GM23338 (cell line): ENCODE results near the gene ANKRD18B. TPM values are rescaled to one million over a fixed set of nuclear protein-coding genes. Genes with fewer than 3 reads are reported as not detected.

Experiments used
- ATAC-seq: fragments of 200-7000 bp; cut with Tn5 transposase; 3 replicates; pipeline ENCODE4 v1.9.1; 2020
- DNase-seq: peaks from one replicate; pipeline ENCODE4 v3.0.0-alpha.2; 2015; ENCODE audit warnings: low spot score
- H2AFZ ChIP-seq: fragments of 200-600 bp; sonication (generic); 2 replicates; pipeline ENCODE4 v1.8.0; 2016; ENCODE audit warnings: antibody characterized with exemption, mild to moderate bottlenecking, moderate library complexity
- H3F3A ChIP-seq: fragments of 200-600 bp; sonication (generic); replicated peaks from 2 replicates; pipeline ENCODE4 v1.8.0; 2017; ENCODE audit warnings: antibody characterized with exemption, mixed run types, low read depth
- H3K27ac ChIP-seq: fragments of 200-600 bp; sonication (generic); 2 replicates; pipeline ENCODE4 v1.6.1; 2016; ENCODE audit warnings: low read depth
- H3K27me3 ChIP-seq: fragments of 200-600 bp; sonication (generic); 2 replicates; pipeline ENCODE4 v1.8.0; 2016; ENCODE audit warnings: mild to moderate bottlenecking, mixed run types, moderate library complexity; ENCODE audit not compliant: insufficient read depth
- H3K36me3 ChIP-seq: fragments of 200-600 bp; sonication (generic); 2 replicates; pipeline ENCODE4 v1.8.0; 2016; ENCODE audit warnings: mild to moderate bottlenecking; ENCODE audit not compliant: insufficient read depth
- H3K4me1 ChIP-seq: fragments of 200-600 bp; sonication (generic); 2 replicates; pipeline ENCODE4 v1.8.0; 2016; ENCODE audit warnings: mild to moderate bottlenecking, moderate library complexity; ENCODE audit not compliant: insufficient read depth
- H3K4me2 ChIP-seq: fragments of 200-600 bp; sonication (generic); 2 replicates; pipeline ENCODE4 v1.7.1; 2017; ENCODE audit warnings: mixed run types
- H3K4me3 ChIP-seq: fragments of 200-600 bp; sonication (generic); 2 replicates; pipeline ENCODE4 v1.6.1; 2016; ENCODE audit warnings: mixed run types
- H3K79me2 ChIP-seq: fragments of 200-600 bp; sonication (generic); replicated peaks from 2 replicates; pipeline ENCODE4 v1.8.0; 2017; ENCODE audit warnings: mild to moderate bottlenecking; ENCODE audit not compliant: insufficient read depth
- H3K9me2 ChIP-seq: fragments of 200-600 bp; sonication (generic); 2 replicates; pipeline ENCODE4 v1.8.0; 2017; ENCODE audit not compliant: insufficient read depth
- H4K20me1 ChIP-seq: fragments of 200-600 bp; sonication (generic); replicated peaks from 2 replicates; pipeline ENCODE4 v1.8.0; 2017; ENCODE audit warnings: mild to moderate bottlenecking; ENCODE audit not compliant: insufficient read depth
- H3K27ac Mint-ChIP-seq: 2 replicates; pipeline ENCODE4 v1.8.0; 2020; ENCODE audit warnings: inconsistent platforms, mild to moderate bottlenecking, moderate library complexity, mixed read lengths
- H3K27me3 Mint-ChIP-seq: 3 replicates; pipeline ENCODE4 v1.8.0; 2022; ENCODE audit warnings: low read depth, mild to moderate bottlenecking, moderate library complexity, mixed read lengths, inconsistent platforms; ENCODE audit not compliant: insufficient read depth, poor library complexity
- H3K36me3 Mint-ChIP-seq: 3 replicates; pipeline ENCODE4 v1.8.0; 2021; ENCODE audit warnings: low read depth, mild to moderate bottlenecking, inconsistent platforms, moderate library complexity, mixed read lengths
- H3K4me1 Mint-ChIP-seq: 3 replicates; pipeline ENCODE4 v1.8.0; 2020; ENCODE audit warnings: mild to moderate bottlenecking, inconsistent platforms, mixed read lengths
- H3K4me3 Mint-ChIP-seq: 3 replicates; pipeline ENCODE4 v1.8.0; 2021; ENCODE audit warnings: moderate library complexity, mild to moderate bottlenecking, inconsistent platforms, mixed read lengths
- H3K9me3 Mint-ChIP-seq: 3 replicates; pipeline ENCODE4 v1.8.0; 2020; ENCODE audit warnings: moderate library complexity, mild to moderate bottlenecking, inconsistent platforms, mixed read lengths
- CREB1 ChIP-seq: fragments of 250-450 bp; sonication (Bioruptor Pico); IDR thresholded peaks from 2 replicates; pipeline ENCODE4 v1.5.0; 2020; ENCODE audit warnings: low read depth, mild to moderate bottlenecking, moderate library complexity
- CTCF ChIP-seq, 2 experiments: fragments of 200-600 bp in 1 of 2; sonication (generic) in 1 of 2; conservative IDR thresholded peaks; 2 replicates each; pipeline versions ENCODE4 v1.5.1 to v1.6.1; 2016 to 2017; ENCODE audit warnings: antibody characterized with exemption in 2 of 2, low read depth in 2 of 2, mild to moderate bottlenecking in 2 of 2, moderate library complexity in 1 of 2
- ETS1 ChIP-seq: IDR thresholded peaks from 2 replicates; pipeline ENCODE4 v1.6.1; 2016; ENCODE audit warnings: antibody characterized with exemption
- EZH2 ChIP-seq: fragments of 200-600 bp; sonication (generic); IDR thresholded peaks from one replicate; pipeline ENCODE4 v1.8.0; 2017; ENCODE audit warnings: antibody characterized with exemption, mild to moderate bottlenecking, low read depth; ENCODE audit not compliant: unreplicated experiment
- EZH2phosphoT487 ChIP-seq: fragments of 200-600 bp; sonication (generic); IDR thresholded peaks from one replicate; pipeline ENCODE4 v1.8.1; 2018; ENCODE audit warnings: antibody characterized with exemption; ENCODE audit not compliant: unreplicated experiment
- JUNB ChIP-seq: IDR thresholded peaks from one replicate; pipeline ENCODE4 v1.6.1; 2016; ENCODE audit warnings: antibody characterized with exemption; ENCODE audit not compliant: unreplicated experiment
- NANOG ChIP-seq: IDR thresholded peaks from 2 replicates; pipeline ENCODE4 v1.6.1; 2016; ENCODE audit warnings: antibody characterized with exemption, borderline replicate concordance
- POLR2AphosphoS5 ChIP-seq: IDR thresholded peaks from 2 replicates; pipeline ENCODE4 v1.6.1; 2016; ENCODE audit warnings: antibody characterized with exemption, low read depth
- STAT1 ChIP-seq: IDR thresholded peaks from one replicate; pipeline ENCODE4 v1.6.1; 2016; ENCODE audit warnings: antibody characterized with exemption; ENCODE audit not compliant: unreplicated experiment
- ZNF114 ChIP-seq: fragments of 250-450 bp; sonication (Bioruptor Pico); IDR thresholded peaks from 2 replicates; pipeline ENCODE4 v1.5.0; 2020; ENCODE audit warnings: mild to moderate bottlenecking, moderate library complexity
- ZNF331 ChIP-seq: fragments of 250-450 bp; sonication (Bioruptor Pico); IDR thresholded peaks from 2 replicates; pipeline ENCODE4 v1.5.0; 2020; ENCODE audit warnings: low read depth, mild to moderate bottlenecking, moderate library complexity
- ZNF462 ChIP-seq: fragments of 250-450 bp; sonication (Bioruptor Pico); IDR thresholded peaks from 2 replicates; pipeline ENCODE4 v1.5.0; 2020; ENCODE audit warnings: mild to moderate bottlenecking, moderate library complexity
- polyA plus RNA-seq: library from polyadenylated mRNA; unstranded; fragments of >200 nt; fragmentation: Nextera tagmentation; extraction: Ambion mirVana; gene quantifications from 2 replicates; pipeline ENCODE4 v1.2.1, GENCODE V29; 2016
- total RNA-seq: library from RNA; depleted of rRNA; stranded (reverse); fragments of >200 nt; shearing (Covaris generic); gene quantifications from 2 replicates; pipeline ENCODE4 v1.2.3, GENCODE V29; 2014

ANKRD18B gene
- total and polyA plus RNA-seq, 2 experiments from 2014 or later: 4.1 to 9.2 TPM

DNA sequence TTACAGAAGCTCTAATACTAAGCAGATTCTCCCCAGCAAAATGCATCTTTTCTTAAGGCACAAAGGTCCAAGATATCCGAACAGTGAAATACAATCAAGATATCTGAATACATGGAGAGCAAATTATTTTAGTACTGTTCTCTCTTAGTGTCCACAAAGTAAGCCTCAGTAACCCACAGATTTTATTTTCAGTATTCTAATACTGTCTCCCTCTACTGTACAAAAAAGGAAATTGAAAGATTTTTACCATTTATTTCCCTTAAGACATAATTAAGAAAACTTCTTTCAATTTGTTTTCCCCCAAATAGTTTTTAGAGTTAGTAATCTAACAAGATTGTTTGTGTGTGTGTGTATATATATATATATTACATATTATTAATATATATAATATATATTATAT is 25.7 kb upstream of the ANKRD18B start:
- Mint-ChIP-seq H3K9me3 (no peaks in the 10 kb centered on the region), H3K4me3 (no peak overlapping the region), H3K27me3 (no peaks in the 10 kb centered on the region), H3K27ac (no peak overlapping the region), H3K36me3 (no peaks in the 10 kb centered on the region), H3K4me1 (no peaks in the 10 kb centered on the region)
- Histone ChIP-seq H3K4me1 (no peaks in the 10 kb centered on the region), H4K20me1 (no peaks in the 10 kb centered on the region), H3K4me2 (no peak overlapping the region), H3K4me3 (no peak overlapping the region), H3K79me2 (no peaks in the 10 kb centered on the region), H3F3A (no peaks in the 10 kb centered on the region), H3K36me3 (no peaks in the 10 kb centered on the region), H2AFZ (no peak overlapping the region), H3K27me3 (no peaks in the 10 kb centered on the region), H3K27ac (no peak overlapping the region), H3K9me2 (no peaks in the 10 kb centered on the region)
- DNase-seq (no peak), ATAC-seq (no peak)
- TF ChIP-seq CTCF (conservative IDR thresholded peaks at IDR 0.05; ENCODE audit: low read depth in 2 of 2) (peak in 1 of 2 experiments; percentile 33; a peak in 1 of 4 replicates), ZNF331 (CRISPR knock-in tag) (no peak)

GRCh38 chr9:33506626-33507370 is 17.3 kb upstream of the ANKRD18B start:
- H3K27me3 Mint-ChIP-seq: peaks cover 2% of the 10 kb centered on the region
- H3K4me2 ChIP-seq: no peak overlapping the region
- no peaks in the 10 kb centered on the region for H3K9me2 ChIP-seq
- no peak overlapping the region for H3K4me3 ChIP-seq
- peaks cover 3% of the 10 kb centered on the region; the same call in 1 of the 2 replicates for H3K27me3 ChIP-seq
- ATAC-seq (no peak), DNase-seq (no peak)
- H3K4me1 Mint-ChIP-seq: no peaks in the 10 kb centered on the region; the same call in 2 of the 3 replicates
- H2AFZ ChIP-seq: no peak overlapping the region
- H3F3A ChIP-seq: no peaks in the 10 kb centered on the region
- H4K20me1 ChIP-seq: no peaks in the 10 kb centered on the region
- no peaks in the 10 kb centered on the region for H3K36me3 Mint-ChIP-seq
- H3K4me3 Mint-ChIP-seq: no peak overlapping the region
- no peaks in the 10 kb centered on the region for H3K9me3 Mint-ChIP-seq
- no peak overlapping the region for H3K27ac Mint-ChIP-seq
- no peak overlapping the region for H3K27ac ChIP-seq
- H3K36me3 ChIP-seq: no peaks in the 10 kb centered on the region
- H3K4me1 ChIP-seq: no peaks in the 10 kb centered on the region
- H3K79me2 ChIP-seq: no peaks in the 10 kb centered on the region
- TF ChIP-seq EZH2 (no peak), ZNF114 (CRISPR knock-in tag) (no peak), CREB1 (no peak), ZNF462 (CRISPR knock-in tag) (no peak), EZH2phosphoT487 (no peak), ETS1 (no peak), JUNB (no peak), STAT1 (no peak), NANOG (no peak), ZNF331 (CRISPR knock-in tag) (no peak), POLR2AphosphoS5 (no peak)
